ENCODE data around the gene MRPS14.

GRCh38 chr1:174974711-174975119, 48.5 kb downstream of the MRPS14 start:
- no peak for TF ChIP-seq TCF7L2 (IDR thresholded peaks at IDR 0.05; ENCODE audit: borderline replicate concordance, extremely low read depth, insufficient read depth, insufficient read length)
- no peak for TF ChIP-seq SP1 (IDR thresholded peaks at IDR 0.05; ENCODE audit: low read depth)
- no peak for TF ChIP-seq CTCF (IDR thresholded peaks at IDR 0.05 in 2 of 3, conservative IDR thresholded peaks at IDR 0.05 in 1 of 3; ENCODE audit: borderline replicate concordance in 1 of 3, insufficient read depth in 1 of 3, low read depth in 2 of 3, low read length in 2 of 3)
- no peak for TF ChIP-seq POLR2A (IDR thresholded peaks at IDR 0.05; ENCODE audit: borderline replicate concordance, extremely low read depth, insufficient read depth, insufficient read length)
- TF ChIP-seq EZH2 (IDR thresholded peaks at IDR 0.05), result no peak
- TF ChIP-seq POLR2AphosphoS5 (IDR thresholded peaks at IDR 0.05; ENCODE audit: low read depth, low read length), result no peak
- TF ChIP-seq MAX (IDR thresholded peaks at IDR 0.05), result no peak
- TF ChIP-seq ZBTB33 (IDR thresholded peaks at IDR 0.05; ENCODE audit: extremely low read depth, insufficient replicate concordance, low read length), result no peak

All from HCT116 (cell line).